ENCODE data around the gene TOMM40L. TPM values are rescaled to one million over a fixed set of nuclear protein-coding genes. Genes with fewer than 3 reads are reported as not detected.

TOMM40L gene
- total RNA-seq, 2 donors from 2014 or later = 1.8 to 8.9 TPM

GRCh38 chr1:161199506-161200139 is 26.2 kb upstream of the TOMM40L start:
- H3K4me1 ChIP-seq = peaks cover 31% of the 10 kb centered on the region
- intact Hi-C loops (cut with DNase I) = no loop called here
- ATAC-seq (no peak), DNase-seq (no peak)
- H3K27ac ChIP-seq = peak overlapping the region; percentile 24 to 96 (median 92)
- H3K4me3 ChIP-seq = no peak overlapping the region
- H3K36me3 ChIP-seq (replicated peaks in 1 of 2; ENCODE audit: insufficient read depth in 1 of 2, low read depth in 2 of 2) = peaks cover 0 to 4% of the 10 kb centered on the region in 2 donors
- no peaks in the 10 kb centered on the region for H3K9me3 ChIP-seq
- 64 to 77% methylated on average over 5 of the region's 5 CpGs for WGBS, 2 donors
- no peaks in the 10 kb centered on the region for H3K27me3 ChIP-seq
- no peak for TF ChIP-seq CTCF (IDR thresholded peaks at IDR 0.05)
- no peak for TF ChIP-seq POLR2A (IDR thresholded peaks at IDR 0.05)

GRCh38 chr1:161200421-161200991 is 25.4 kb upstream of the TOMM40L start:
- no peaks in the 10 kb centered on the region for H3K27me3 ChIP-seq
- peak overlapping the region; percentile 88 to 96 (median 92) for H3K27ac ChIP-seq
- WGBS, 2 donors = 69 to 76% methylated on average over 5 of the region's 5 CpGs
- H3K9me3 ChIP-seq = no peaks in the 10 kb centered on the region
- intact Hi-C loops (cut with DNase I) = no loop called here
- peaks cover 0 to 4% of the 10 kb centered on the region in 2 donors for H3K36me3 ChIP-seq (replicated peaks in 1 of 2; ENCODE audit: insufficient read depth in 1 of 2, low read depth in 2 of 2)
- H3K4me3 ChIP-seq = no peak overlapping the region
- TF ChIP-seq CTCF (IDR thresholded peaks at IDR 0.05) (no peak), POLR2A (IDR thresholded peaks at IDR 0.05) (no peak)
- peaks cover 32% of the 10 kb centered on the region for H3K4me1 ChIP-seq
- ATAC-seq = no peak
- DNase-seq = no peak

- DNase-seq (peak in 3 of 4 donors; percentile 26 to 55 (median 53)), ATAC-seq (peak; percentile 2)
- no peaks in the 10 kb centered on the region for H3K27me3 ChIP-seq
- H3K27ac ChIP-seq = peak overlapping the region; percentile 88 to 96 (median 92)
- peaks cover 32% of the 10 kb centered on the region for H3K4me1 ChIP-seq
- 72 to 77% methylated on average over 13 of the region's 13 CpGs for WGBS, 2 donors
- peaks cover 0 to 4% of the 10 kb centered on the region in 2 donors for H3K36me3 ChIP-seq (replicated peaks in 1 of 2; ENCODE audit: insufficient read depth in 1 of 2, low read depth in 2 of 2)
- no peak for TF ChIP-seq CTCF (IDR thresholded peaks at IDR 0.05)
- peak in 1 of 3 donors; percentile 4 for TF ChIP-seq POLR2A (IDR thresholded peaks at IDR 0.05)
- no peaks in the 10 kb centered on the region for H3K9me3 ChIP-seq
- H3K4me3 ChIP-seq = no peak overlapping the region
- intact Hi-C loops (cut with DNase I) = no loop called here
These were observed 24.6 kb upstream of the TOMM40L start for GRCh38 chr1:161200992-161201835.

- WGBS, 2 donors = 2 to 4% methylated on average over 23 to 52 of the region's 53 CpGs
- ATAC-seq (peak; percentile 96), DNase-seq (peak; percentile 98 to 99 (median 99))
- H3K27me3 ChIP-seq = no peaks in the 10 kb centered on the region
- TF ChIP-seq POLR2A (IDR thresholded peaks at IDR 0.05) (peak; percentile 51 to 88 (median 85)), CTCF (IDR thresholded peaks at IDR 0.05) (no peak)
- H3K9me3 ChIP-seq = no peaks in the 10 kb centered on the region
- intact Hi-C loops (cut with DNase I) = no loop called here
- H3K27ac ChIP-seq = peak within 1 kb of the TSS; percentile 88 to 96 (median 92)
- peaks cover 32% of the 10 kb centered on the region for H3K4me1 ChIP-seq
- H3K4me3 ChIP-seq = peak within 1 kb of the TSS; percentile 64 to 66
- H3K36me3 ChIP-seq (replicated peaks in 1 of 2; ENCODE audit: insufficient read depth in 1 of 2, low read depth in 2 of 2) = peaks cover 0 to 12% of the 10 kb centered on the region in 2 donors
These were observed 23.8 kb upstream of the TOMM40L start, which contains the start of gene NDUFS2 for GRCh38 chr1:161201836-161202712. Gene NDUFS2, plus strand, starts transcription at chr1:161202367. Its CDS starts 19 bp downstream, at chr1:161202386.
